ENCODE data around the gene USP34.

DNA sequence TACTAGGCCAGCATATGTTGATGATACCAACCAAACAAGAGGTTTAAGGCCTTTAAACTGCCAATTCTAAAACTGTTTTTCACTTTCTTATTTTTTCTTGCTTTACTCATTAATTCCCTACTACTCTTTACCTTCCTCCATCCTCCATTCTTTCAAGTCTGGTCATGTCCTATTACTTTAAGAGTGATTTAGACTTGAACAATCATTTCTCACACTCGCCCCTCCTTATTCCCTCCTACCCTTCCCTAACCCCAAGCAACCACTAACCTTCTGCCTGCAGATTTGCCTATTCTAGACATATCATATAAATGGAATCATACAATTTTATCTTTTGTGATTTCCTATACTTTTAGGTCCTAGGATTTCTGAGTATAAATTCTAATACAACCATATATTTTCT lies 127.7 kb downstream of the USP34 start:
- TF ChIP-seq, protein P1, sequence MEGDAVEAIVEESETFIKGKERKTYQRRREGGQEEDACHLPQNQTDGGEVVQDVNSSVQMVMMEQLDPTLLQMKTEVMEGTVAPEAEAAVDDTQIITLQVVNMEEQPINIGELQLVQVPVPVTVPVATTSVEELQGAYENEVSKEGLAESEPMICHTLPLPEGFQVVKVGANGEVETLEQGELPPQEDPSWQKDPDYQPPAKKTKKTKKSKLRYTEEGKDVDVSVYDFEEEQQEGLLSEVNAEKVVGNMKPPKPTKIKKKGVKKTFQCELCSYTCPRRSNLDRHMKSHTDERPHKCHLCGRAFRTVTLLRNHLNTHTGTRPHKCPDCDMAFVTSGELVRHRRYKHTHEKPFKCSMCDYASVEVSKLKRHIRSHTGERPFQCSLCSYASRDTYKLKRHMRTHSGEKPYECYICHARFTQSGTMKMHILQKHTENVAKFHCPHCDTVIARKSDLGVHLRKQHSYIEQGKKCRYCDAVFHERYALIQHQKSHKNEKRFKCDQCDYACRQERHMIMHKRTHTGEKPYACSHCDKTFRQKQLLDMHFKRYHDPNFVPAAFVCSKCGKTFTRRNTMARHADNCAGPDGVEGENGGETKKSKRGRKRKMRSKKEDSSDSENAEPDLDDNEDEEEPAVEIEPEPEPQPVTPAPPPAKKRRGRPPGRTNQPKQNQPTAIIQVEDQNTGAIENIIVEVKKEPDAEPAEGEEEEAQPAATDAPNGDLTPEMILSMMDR (IDR thresholded peaks at IDR 0.05) = no peak
- TF ChIP-seq POLR2AphosphoS5 (IDR thresholded peaks at IDR 0.05; ENCODE audit: low read depth, low read length) (no peak), SIN3A (IDR thresholded peaks at IDR 0.05; ENCODE audit: borderline replicate concordance, insufficient read depth, low read depth, low read length) (no peak)
